Sciatic nerve (tissue), 2 donors: Measurements from ENCODE around the gene MCM9. TPM values are rescaled to one million over a fixed set of nuclear protein-coding genes. Genes with fewer than 3 reads are reported as not detected.
"Not testable (repeated sequence)": the region's sequence is repeated elsewhere in the genome, so short reads cannot be mapped to it uniquely, and the experiment has no call there.

Source experiments
- ATAC-seq: fragments of 200-7000 bp; cut with Tn5 transposase; one replicate; pipeline ENCODE4 v1.9.1; 2020; ENCODE audit warnings: mild to moderate bottlenecking, moderate library complexity
- DNase-seq: peaks from one replicate; pipeline ENCODE4 v3.0.0-alpha.2; 2020; ENCODE audit warnings: low spot score
- intact Hi-C: fragments of 100-400 bp; cut with DNase I; formaldehyde crosslinking; loops from one replicate; pipeline ENCODE4 v1.14.2; 2022
- total RNA-seq: library from RNA; stranded (reverse); fragmentation: NEBNext Ultra II Directional; extraction: Animal tissue kit (Norgen Biotek cat#: 25700); gene quantifications from one replicate; pipeline ENCODE4 v1.2.1, GENCODE V29; 2021
- donor health status: DM: no; HTN: no; CAD: no.
- donor health status: DM: no; HTN: no; CAD: no.

MCM9 gene
- total RNA-seq, 1 donor from 2014 or later: 20.9 TPM

DNA sequence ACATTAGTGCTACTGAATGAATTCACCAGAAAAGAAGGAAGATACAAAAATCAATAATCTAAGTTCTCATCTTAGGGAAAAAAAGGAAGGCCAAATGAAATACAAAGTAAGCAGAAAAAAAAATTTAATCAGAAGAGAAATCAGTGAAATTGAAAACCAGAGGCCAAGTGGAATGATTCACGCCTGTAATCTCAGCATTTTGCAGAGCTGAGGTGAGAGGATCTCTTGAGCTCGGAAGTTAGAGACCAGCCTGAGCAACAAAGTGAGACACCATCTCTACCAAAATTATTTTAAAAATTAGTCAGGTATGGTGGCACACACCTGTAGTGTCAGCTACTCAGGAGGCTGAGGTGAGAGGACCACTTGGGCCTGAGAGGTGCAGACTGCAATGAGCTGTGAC, 62.2 kb downstream of the MCM9 start:
- DNase-seq (no peak), ATAC-seq (no peak)
- intact Hi-C loops: no loop called here

- DNase-seq: no peak
- ATAC-seq: no peak
- intact Hi-C loops: no loop called here
Measured at GRCh38 chr6:118872318-118872717, 62.6 kb downstream of the MCM9 start.

DNA sequence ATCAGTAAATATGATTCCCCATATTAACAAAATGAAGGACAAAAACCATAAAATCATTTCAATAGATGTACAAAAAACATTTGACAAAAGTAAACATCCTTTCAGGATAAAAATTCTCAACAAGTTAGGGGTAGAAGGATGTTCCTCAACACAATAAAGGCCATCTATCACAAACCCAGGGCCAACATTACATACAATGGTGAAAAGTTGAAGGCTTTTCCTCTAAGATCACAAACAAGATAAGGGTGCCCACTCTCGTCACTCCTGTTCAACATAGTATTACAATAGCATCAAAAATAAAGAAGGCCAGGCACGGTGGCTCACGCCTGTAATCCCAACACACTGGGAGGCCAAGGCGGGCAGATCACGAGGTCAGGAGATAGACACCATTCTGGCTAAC, 63.6 kb downstream of the MCM9 start:
- no peak for ATAC-seq
- no peak for DNase-seq
- intact Hi-C loops: no loop called here

- intact Hi-C loops: no loop called here
- DNase-seq (no peak), ATAC-seq (no peak)
Measured at GRCh38 chr6:118869894-118870589, 64.9 kb downstream of the MCM9 start.

DNA sequence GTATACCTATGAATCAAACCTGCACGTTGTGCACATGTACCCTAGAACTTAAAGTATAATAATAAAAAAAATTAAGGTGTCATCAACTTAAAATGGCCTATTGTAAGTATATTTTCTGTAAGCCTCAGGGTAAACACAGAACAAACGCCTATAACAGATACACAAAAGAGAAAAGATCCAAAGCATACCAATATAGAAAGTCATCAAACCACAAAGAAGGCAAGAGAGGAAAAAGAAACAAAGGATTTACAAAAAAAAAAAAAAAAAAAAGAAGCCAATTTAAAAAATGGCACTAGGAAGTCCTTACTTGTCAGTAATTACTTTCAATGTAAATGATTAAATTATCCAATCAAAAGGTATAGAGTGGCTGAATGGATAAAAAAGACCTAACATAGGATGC, 65.6 kb downstream of the MCM9 start:
- no peak for ATAC-seq
- no peak for DNase-seq
- intact Hi-C loops: no loop called here

GRCh38 chr6:118868901-118869300, 66.1 kb downstream of the MCM9 start:
- DNase-seq, intact Hi-C loops, ATAC-seq: not testable (repeated sequence)

GRCh38 chr6:118867181-118867580, 67.8 kb downstream of the MCM9 start:
- intact Hi-C loops: no loop called here
- DNase-seq (no peak), ATAC-seq (no peak)

- intact Hi-C loops: no loop called here
- no peak for ATAC-seq
- no peak for DNase-seq
Measured at GRCh38 chr6:118865100-118865391, 69.9 kb downstream of the MCM9 start.

DNA sequence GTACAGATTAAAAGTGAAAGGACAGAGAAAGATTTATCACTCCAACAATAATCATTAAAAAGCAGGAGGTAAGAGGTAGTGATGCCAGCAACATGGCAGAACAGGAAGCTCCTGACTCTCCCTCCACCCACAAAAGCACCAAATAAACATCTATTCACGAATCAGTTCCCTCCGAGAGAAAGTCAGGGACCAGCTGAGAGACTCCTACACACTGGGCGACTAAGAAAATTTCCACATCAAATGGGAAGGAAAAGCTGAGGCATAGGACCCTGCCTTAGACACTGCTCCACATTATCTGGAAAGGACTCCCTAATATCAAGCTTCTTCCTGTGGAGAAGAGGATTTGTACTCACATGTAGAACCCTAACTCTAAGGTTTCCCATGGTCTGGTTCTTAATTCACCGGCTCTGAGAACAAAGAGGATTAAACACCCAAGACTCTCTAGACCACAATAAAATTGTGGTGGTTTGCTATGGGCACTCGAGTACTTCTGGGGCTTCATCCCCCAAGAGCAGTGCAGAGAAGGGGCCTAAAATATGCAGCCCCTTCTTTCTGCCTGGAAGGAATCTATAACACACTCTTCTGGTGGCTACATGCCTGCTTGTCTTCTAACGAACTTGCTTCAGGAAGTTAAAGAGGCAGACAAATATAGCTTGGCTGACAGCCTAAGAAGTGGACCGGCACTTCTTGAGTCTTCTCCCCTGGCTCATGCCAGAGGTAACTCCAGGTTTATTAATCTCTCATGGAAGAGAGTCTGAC, 70.4 kb downstream of the MCM9 start:
- intact Hi-C loops: no loop called here
- DNase-seq: no peak
- no peak for ATAC-seq

- ATAC-seq: no peak
- intact Hi-C loops: no loop called here
- no peak for DNase-seq
Measured at GRCh38 chr6:118862443-118862842, 72.5 kb downstream of the MCM9 start.

- DNase-seq (no peak), ATAC-seq (no peak)
- intact Hi-C loops: no loop called here
Measured at GRCh38 chr6:118860880-118861279, 74.1 kb downstream of the MCM9 start.

- intact Hi-C loops: no loop called here
- no peak for DNase-seq
- no peak for ATAC-seq
Measured at GRCh38 chr6:118860363-118860762, 74.6 kb downstream of the MCM9 start.

- intact Hi-C loops: no loop called here
- DNase-seq: no peak
- ATAC-seq: no peak
Measured at GRCh38 chr6:118859517-118860064, 75.4 kb downstream of the MCM9 start.

DNA sequence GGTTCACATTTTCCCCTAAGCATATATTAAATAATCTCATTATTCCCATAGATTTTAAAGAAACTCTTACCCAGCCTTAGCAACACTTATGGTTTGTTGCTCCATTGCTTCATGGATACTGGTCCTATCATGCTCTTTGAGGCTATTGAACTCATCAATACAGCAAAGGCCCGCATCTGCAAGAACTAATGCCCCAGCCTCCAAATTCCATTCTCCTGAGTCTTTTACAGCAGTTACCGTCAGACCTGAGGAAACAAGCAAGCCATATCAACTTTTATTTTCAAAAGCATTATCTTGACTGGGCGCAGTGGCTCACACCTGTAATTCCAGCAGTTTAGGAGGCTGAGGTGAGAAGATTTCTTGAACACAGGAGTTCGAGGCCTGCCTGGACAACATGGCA, 78.7 kb downstream of the MCM9 start:
- DNase-seq (no peak), ATAC-seq (no peak)
- intact Hi-C loops: no loop called here

DNA sequence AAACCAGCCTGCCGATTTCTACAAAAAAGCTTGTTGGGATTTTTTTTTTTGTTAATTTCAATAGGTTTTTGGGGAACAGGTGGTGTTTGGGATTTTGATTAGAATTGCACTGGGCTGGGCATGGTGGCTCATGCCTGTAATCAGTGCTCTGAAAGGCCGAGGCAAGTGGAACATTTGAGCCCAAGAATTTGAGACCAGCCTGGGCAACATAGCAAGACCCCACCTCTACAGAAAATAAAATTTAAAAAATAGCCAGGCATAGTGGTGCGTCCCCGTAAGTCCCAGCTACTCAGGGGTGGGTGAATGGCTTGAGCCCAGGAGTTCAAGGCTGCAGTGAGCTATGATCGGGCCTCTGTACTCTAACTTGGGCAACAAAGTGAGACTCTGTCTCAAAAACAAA, 81.6 kb downstream of the MCM9 start:
- intact Hi-C loops: no loop called here
- DNase-seq (no peak), ATAC-seq (no peak)

DNA sequence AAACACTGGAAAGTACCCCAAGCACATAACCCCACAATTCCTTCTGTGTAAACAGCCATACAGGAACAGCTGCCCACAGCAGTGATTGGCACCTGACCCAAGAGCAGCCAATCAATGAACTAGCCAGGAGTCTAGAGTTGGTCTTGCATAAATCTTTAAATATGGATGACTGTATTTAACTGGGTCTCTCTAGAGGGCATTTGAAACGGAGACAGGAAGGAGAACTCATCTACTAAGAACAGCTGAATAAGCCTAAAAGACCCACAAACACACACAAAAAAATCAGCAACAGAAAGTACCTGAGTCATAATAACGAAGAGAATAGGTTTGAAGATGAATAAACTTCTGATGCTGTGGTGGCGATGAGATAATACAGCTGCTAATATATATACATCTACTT, 90.0 kb downstream of the MCM9 start:
- ATAC-seq: no peak
- DNase-seq: no peak
- intact Hi-C loops: no loop called here

- ATAC-seq (no peak), DNase-seq (no peak)
- intact Hi-C loops: no loop called here
Measured at GRCh38 chr6:118843685-118844390, 91.1 kb downstream of the MCM9 start.

DNA sequence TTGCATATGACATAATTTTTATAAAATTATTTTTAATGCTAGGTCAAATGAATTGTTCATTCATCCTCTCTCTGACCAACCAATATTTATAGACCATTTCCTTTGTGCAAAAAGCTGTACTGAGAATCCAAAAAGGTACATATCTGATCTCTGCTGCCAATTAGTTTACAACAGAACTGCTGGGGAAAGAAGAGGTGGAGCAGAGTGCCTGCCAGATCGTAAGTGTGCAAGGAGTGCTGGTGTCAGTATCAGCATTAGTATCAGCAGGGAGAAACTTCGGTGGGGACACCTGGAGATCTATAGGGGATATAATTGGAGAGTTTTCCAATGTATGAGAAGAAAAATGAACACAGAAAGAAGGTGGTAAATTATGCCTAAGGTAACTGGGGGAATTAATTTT, 104.3 kb downstream of the MCM9 start:
- intact Hi-C loops: no loop called here
- ATAC-seq (no peak), DNase-seq (no peak)

- no peak for DNase-seq
- ATAC-seq: no peak
- intact Hi-C loops: no loop called here
Measured at GRCh38 chr6:118829817-118830478, 105.0 kb downstream of the MCM9 start.

- intact Hi-C loops: no loop called here
- no peak for ATAC-seq
Measured at GRCh38 chr6:118826096-118826495, 108.9 kb downstream of the MCM9 start.

More at GRCh38 chr6:118826096-118826495, 108.9 kb downstream of the MCM9 start:
- DNase-seq: no peak
